Right atrium auricular region (tissue), 2 donors: ENCODE results near the gene GALNT10. TPM values are rescaled to one million over a fixed set of nuclear protein-coding genes. Genes with fewer than 3 reads are reported as not detected.

ENCODE experiments used
- DNase-seq: peaks from one replicate; pipeline ENCODE4 v3.0.0-alpha.2; 2019; ENCODE audit warnings: low spot score
- H3K27ac ChIP-seq, 2 donors: fragments of 200-600 bp; sonication (generic); 1 replicate in 1 of 2; 2 replicates in 1 of 2; pipeline ENCODE4 v1.5.1; 2016 to 2019
- H3K27me3 ChIP-seq, 2 donors: fragments of 200-600 bp; sonication (generic); one replicate each; pipeline versions ENCODE4 v1.5.1 to v1.6.0; 2017 to 2019
- H3K36me3 ChIP-seq: fragments of 200-600 bp; sonication (generic); one replicate; pipeline ENCODE4 v1.5.1; 2016
- H3K4me1 ChIP-seq, 2 donors: fragments of 200-600 bp; sonication (generic); one replicate each; pipeline versions ENCODE4 v1.5.1 to v1.6.0; 2017 to 2019
- H3K4me3 ChIP-seq, 2 donors: fragments of 200-600 bp; sonication (generic); 1 replicate in 1 of 2; 2 replicates in 1 of 2; pipeline ENCODE4 v1.5.1; 2017 to 2019; ENCODE audit warnings: mild to moderate bottlenecking in 1 of 2, moderate library complexity in 1 of 2
- H3K9me3 ChIP-seq, 2 donors: fragments of 200-600 bp; sonication (generic); one replicate each; pipeline ENCODE4 v1.5.1; 2019
- total RNA-seq, 2 donors: library from RNA; depleted of rRNA; stranded (reverse); fragments of >200 nt; gene quantifications; one replicate each; pipeline ENCODE4 v1.1.0, GENCODE V29; 2016
- TF ChIP-seq, protein P1 (sequence below), 2 donors: fragments of 200-600 bp; sonication (generic); IDR thresholded peaks; one replicate each; pipeline ENCODE4 v1.5.1; 2019; ENCODE audit warnings: antibody characterized with exemption in 2 of 2

The GALNT10 gene
- total RNA-seq, 2 donors from 2014 or later = 13.2 to 18.4 TPM

- Histone ChIP-seq H3K4me1 (no peaks in the 10 kb centered on the region), H3K27me3 (no peaks in the 10 kb centered on the region), H3K9me3 (no peaks in the 10 kb centered on the region), H3K36me3 (peaks cover 7% of the 10 kb centered on the region), H3K27ac (no peak overlapping the region), H3K4me3 (no peak overlapping the region)
- DNase-seq = no peak
- TF ChIP-seq, protein P1, sequence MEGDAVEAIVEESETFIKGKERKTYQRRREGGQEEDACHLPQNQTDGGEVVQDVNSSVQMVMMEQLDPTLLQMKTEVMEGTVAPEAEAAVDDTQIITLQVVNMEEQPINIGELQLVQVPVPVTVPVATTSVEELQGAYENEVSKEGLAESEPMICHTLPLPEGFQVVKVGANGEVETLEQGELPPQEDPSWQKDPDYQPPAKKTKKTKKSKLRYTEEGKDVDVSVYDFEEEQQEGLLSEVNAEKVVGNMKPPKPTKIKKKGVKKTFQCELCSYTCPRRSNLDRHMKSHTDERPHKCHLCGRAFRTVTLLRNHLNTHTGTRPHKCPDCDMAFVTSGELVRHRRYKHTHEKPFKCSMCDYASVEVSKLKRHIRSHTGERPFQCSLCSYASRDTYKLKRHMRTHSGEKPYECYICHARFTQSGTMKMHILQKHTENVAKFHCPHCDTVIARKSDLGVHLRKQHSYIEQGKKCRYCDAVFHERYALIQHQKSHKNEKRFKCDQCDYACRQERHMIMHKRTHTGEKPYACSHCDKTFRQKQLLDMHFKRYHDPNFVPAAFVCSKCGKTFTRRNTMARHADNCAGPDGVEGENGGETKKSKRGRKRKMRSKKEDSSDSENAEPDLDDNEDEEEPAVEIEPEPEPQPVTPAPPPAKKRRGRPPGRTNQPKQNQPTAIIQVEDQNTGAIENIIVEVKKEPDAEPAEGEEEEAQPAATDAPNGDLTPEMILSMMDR (IDR thresholded peaks at IDR 0.05) = no peak
Observed at GRCh38 chr5:154380263-154380662, 189.7 kb downstream of the GALNT10 start.

DNA sequence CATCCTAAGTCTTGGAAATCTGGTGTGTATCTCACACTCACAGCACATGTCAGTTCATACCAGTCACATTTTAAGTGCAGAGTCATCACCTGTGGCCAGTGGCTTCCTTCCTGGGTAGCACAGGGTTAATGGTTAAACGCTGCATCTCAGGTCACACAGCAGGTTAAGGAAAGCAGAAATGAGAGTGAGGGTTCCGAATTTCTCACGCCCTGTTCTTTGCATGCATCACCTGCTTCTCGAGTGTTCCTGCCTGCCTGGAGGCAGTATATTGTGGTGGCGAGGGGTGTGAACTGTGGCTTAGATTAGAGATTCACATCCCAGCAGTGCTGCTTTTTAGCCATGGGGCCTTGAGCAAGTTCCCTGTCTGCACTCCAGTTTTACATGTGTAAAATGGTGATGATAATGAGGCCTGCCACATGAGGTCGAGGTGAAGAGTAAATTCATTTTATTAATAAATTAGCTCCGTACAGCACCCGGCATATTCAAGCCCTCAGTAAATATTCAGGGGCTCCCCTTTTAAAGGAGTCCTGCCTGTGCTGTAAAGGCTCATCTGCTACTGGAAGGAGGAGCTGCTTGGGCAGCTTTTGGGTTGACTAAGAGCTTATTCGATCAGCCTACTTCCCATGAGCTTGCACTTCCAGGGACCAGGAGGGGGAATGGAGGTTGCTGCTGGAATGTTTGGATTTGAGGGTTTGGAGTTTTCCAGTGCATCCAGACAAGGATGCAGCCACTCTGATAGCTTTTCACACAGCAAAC lies 194.1 kb downstream of the GALNT10 start:
- Histone ChIP-seq H3K4me1 (no peaks in the 10 kb centered on the region), H3K9me3 (no peaks in the 10 kb centered on the region), H3K27me3 (no peaks in the 10 kb centered on the region), H3K4me3 (no peak overlapping the region), H3K36me3 (peaks cover 7% of the 10 kb centered on the region), H3K27ac (no peak overlapping the region)
- TF ChIP-seq, protein P1 (IDR thresholded peaks at IDR 0.05) = no peak
- no peak for DNase-seq

GRCh38 chr5:154385236-154385512 lies 194.6 kb downstream of the GALNT10 start:
- H3K36me3 ChIP-seq = peaks cover 5% of the 10 kb centered on the region
- TF ChIP-seq, protein P1 (IDR thresholded peaks at IDR 0.05) = no peak

GRCh38 chr5:154386952-154387629 lies 196.6 kb downstream of the GALNT10 start:
- no peak for DNase-seq
- TF ChIP-seq, protein P1 (IDR thresholded peaks at IDR 0.05) = no peak
- Histone ChIP-seq H3K9me3 (no peaks in the 10 kb centered on the region), H3K36me3 (no peaks in the 10 kb centered on the region), H3K4me1 (no peaks in the 10 kb centered on the region), H3K27ac (no peak overlapping the region), H3K27me3 (no peaks in the 10 kb centered on the region), H3K4me3 (no peak overlapping the region)

More at GRCh38 chr5:154385236-154385512, 194.6 kb downstream of the GALNT10 start:
- no peak for DNase-seq
- no peak overlapping the region for H3K4me3 ChIP-seq
- H3K27me3 ChIP-seq = no peaks in the 10 kb centered on the region
- H3K4me1 ChIP-seq = no peaks in the 10 kb centered on the region
- H3K9me3 ChIP-seq = no peaks in the 10 kb centered on the region
- no peak overlapping the region for H3K27ac ChIP-seq

GRCh38 chr5:154388842-154389241 lies 198.3 kb downstream of the GALNT10 start:
- Histone ChIP-seq H3K27ac (no peak overlapping the region), H3K9me3 (no peaks in the 10 kb centered on the region), H3K4me3 (no peak overlapping the region), H3K4me1 (no peaks in the 10 kb centered on the region), H3K36me3 (no peaks in the 10 kb centered on the region), H3K27me3 (no peaks in the 10 kb centered on the region)
- TF ChIP-seq, protein P1 (IDR thresholded peaks at IDR 0.05) = no peak
- DNase-seq = no peak
